ENCODE data around the gene CBX7. TPM values are rescaled to one million over a fixed set of nuclear protein-coding genes. Genes with fewer than 3 reads are reported as not detected.

The CBX7 gene
- total and polyA plus RNA-seq, 2 donors (not counting 3 experiments of a cell fraction or from before 2014, with no cell fraction given), result 3.4 to 7.1 TPM

- FAIRE-seq, result no peak
Observed at GRCh38 chr22:39142088-39142680, 10.3 kb downstream of the CBX7 start.

More at GRCh38 chr22:39142088-39142680, 10.3 kb downstream of the CBX7 start:
- Histone ChIP-seq H3K9ac (replicated peaks; ENCODE audit: extremely low read depth, insufficient read depth, low read length) (no peak overlapping the region), H3K79me2 (ENCODE audit: control insufficient read depth, insufficient read depth, low read length) (no peaks in the 10 kb centered on the region), H3K4me3 (replicated peaks in 1 of 3; ENCODE audit: insufficient read depth in 1 of 3, low read depth in 1 of 3, low read length in 3 of 3) (no peak overlapping the region), H3K9me1 (replicated peaks; ENCODE audit: control insufficient read depth, extremely low read depth, insufficient read depth, low read length) (no peaks in the 10 kb centered on the region), H3K27ac (ENCODE audit: insufficient read depth, low read depth, low read length) (no peak overlapping the region), H2AFZ (ENCODE audit: low read depth, low read length) (no peak overlapping the region), H3K27me3 (ENCODE audit: control insufficient read depth in 2 of 2, insufficient read depth in 2 of 2, low read length in 2 of 2) (no peaks in the 10 kb centered on the region), H3K4me1 (ENCODE audit: control insufficient read depth, extremely low read depth, insufficient read depth, low read length) (peaks cover 11% of the 10 kb centered on the region), H3K9me3 (replicated peaks; ENCODE audit: control insufficient read depth, insufficient read depth, low read length) (no peaks in the 10 kb centered on the region), H4K20me1 (replicated peaks; ENCODE audit: control insufficient read depth, extremely low read depth, insufficient read depth, low read length) (no peaks in the 10 kb centered on the region), H3K4me2 (ENCODE audit: insufficient read depth, low read length) (no peak overlapping the region), H3K36me3 (ENCODE audit: control insufficient read depth in 2 of 2, extremely low read depth in 1 of 2, insufficient read depth in 2 of 2, low read length in 2 of 2) (no peaks in the 10 kb centered on the region)
- CTCF ChIA-PET, result interaction anchor here (0.7 to 1.3 kb wide), 2 partner anchors 20 to 121 kb away, joined by 3 to 5 read pairs; partner anchors contain the start of gene APOBEC3D
- POLR2A ChIA-PET, result interaction anchor here (1.1 to 1.2 kb wide), 2 partner anchors 177 to 178 kb away, joined by 3 to 4 read pairs; no protein-coding TSS in a partner anchor
- TF ChIP-seq MAX (IDR thresholded peaks at IDR 0.05; ENCODE audit: insufficient read depth, insufficient read length), result no peak
- no peak for TF ChIP-seq JUN (IDR thresholded peaks at IDR 0.05; ENCODE audit: borderline replicate concordance, insufficient read depth, insufficient read length, low read depth)
- no peak for TF ChIP-seq GATA2 (IDR thresholded peaks at IDR 0.05; ENCODE audit: insufficient read depth, insufficient read length, low read depth, low read length)
- TF ChIP-seq EZH2 (IDR thresholded peaks at IDR 0.05; ENCODE audit: borderline replicate concordance, low read depth, low read length, severe bottlenecking), result no peak
- TF ChIP-seq POLR2A (IDR thresholded peaks at IDR 0.05; ENCODE audit: low read depth, low read length), result no peak
- TF ChIP-seq MYC (IDR thresholded peaks at IDR 0.05; ENCODE audit: low read depth, low read length), result no peak
- TF ChIP-seq FOS (IDR thresholded peaks at IDR 0.05; ENCODE audit: borderline replicate concordance, insufficient read depth, low read length), result no peak
- TF ChIP-seq POLR2AphosphoS5 (IDR thresholded peaks at IDR 0.05; ENCODE audit: insufficient read depth, low read depth, low read length), result no peak
- TF ChIP-seq, protein P1, sequence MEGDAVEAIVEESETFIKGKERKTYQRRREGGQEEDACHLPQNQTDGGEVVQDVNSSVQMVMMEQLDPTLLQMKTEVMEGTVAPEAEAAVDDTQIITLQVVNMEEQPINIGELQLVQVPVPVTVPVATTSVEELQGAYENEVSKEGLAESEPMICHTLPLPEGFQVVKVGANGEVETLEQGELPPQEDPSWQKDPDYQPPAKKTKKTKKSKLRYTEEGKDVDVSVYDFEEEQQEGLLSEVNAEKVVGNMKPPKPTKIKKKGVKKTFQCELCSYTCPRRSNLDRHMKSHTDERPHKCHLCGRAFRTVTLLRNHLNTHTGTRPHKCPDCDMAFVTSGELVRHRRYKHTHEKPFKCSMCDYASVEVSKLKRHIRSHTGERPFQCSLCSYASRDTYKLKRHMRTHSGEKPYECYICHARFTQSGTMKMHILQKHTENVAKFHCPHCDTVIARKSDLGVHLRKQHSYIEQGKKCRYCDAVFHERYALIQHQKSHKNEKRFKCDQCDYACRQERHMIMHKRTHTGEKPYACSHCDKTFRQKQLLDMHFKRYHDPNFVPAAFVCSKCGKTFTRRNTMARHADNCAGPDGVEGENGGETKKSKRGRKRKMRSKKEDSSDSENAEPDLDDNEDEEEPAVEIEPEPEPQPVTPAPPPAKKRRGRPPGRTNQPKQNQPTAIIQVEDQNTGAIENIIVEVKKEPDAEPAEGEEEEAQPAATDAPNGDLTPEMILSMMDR (IDR thresholded peaks at IDR 0.05; ENCODE audit: extremely low read depth in 1 of 2, insufficient read depth in 1 of 2, low read depth in 1 of 2, low read length in 2 of 2), result no peak
- intact Hi-C loops (cut with micrococcal nuclease), result no loop called here
- DNase-seq (ENCODE audit: low read depth, low spot score), result no peak
- BruUV-seq (replicated peaks), result no TSS peak
- dilution Hi-C loops (cut with MboI; ENCODE audit: extremely low pct_ligation_motif_present, low sequenced_read_pairs), result no loop called here

All from endothelial cell of umbilical vein (primary cell).